BE2C (cell line): ENCODE results near the gene JAK3. TPM values are rescaled to one million over a fixed set of nuclear protein-coding genes. Genes with fewer than 3 reads are reported as not detected.
"Not testable (repeated sequence)": the region's sequence is repeated elsewhere in the genome, so short reads cannot be mapped to it uniquely, and the experiment has no call there.

ENCODE experiments used
- DNase-seq: peaks from one replicate; pipeline ENCODE4 v3.0.0-alpha.2; 2020
- H3K27me3 ChIP-seq: fragments of 250-450 bp; sonication (Bioruptor Pico); 2 replicates; pipeline ENCODE4 v1.5.1; 2020; ENCODE audit warnings: mild to moderate bottlenecking
- H3K36me3 ChIP-seq: fragments of 250-450 bp; sonication (Bioruptor Pico); 2 replicates; pipeline ENCODE4 v1.5.1; 2020; ENCODE audit warnings: mild to moderate bottlenecking
- H3K4me1 ChIP-seq: fragments of 250-450 bp; sonication (Bioruptor Pico); 2 replicates; pipeline ENCODE4 v1.5.1; 2020
- H3K4me3 ChIP-seq: 2 replicates; pipeline ENCODE4 v1.5.1; 2011; ENCODE audit warnings: low read depth, low read length
- H3K9me3 ChIP-seq: fragments of 250-450 bp; sonication (Bioruptor Pico); 2 replicates; pipeline ENCODE4 v1.5.1; 2020
- CTCF ChIP-seq: IDR thresholded peaks from 2 replicates; pipeline ENCODE4 v1.5.1; 2012; ENCODE audit warnings: mild to moderate bottlenecking, low read depth, low read length
- polyA plus RNA-seq: library from polyadenylated mRNA; unstranded; fragments of >200 nt; gene quantifications from one replicate; pipeline ENCODE4 v1.2.1, GENCODE V29; 2012; ENCODE audit warnings: low read depth, missing spikeins; ENCODE audit not compliant: insufficient read length, insufficient read depth

The JAK3 gene
- not detected for polyA plus RNA-seq

- H3K27me3 ChIP-seq, result no peaks in the 10 kb centered on the region
- no peak for TF ChIP-seq CTCF
- H3K4me1 ChIP-seq, result no peaks in the 10 kb centered on the region
- H3K36me3 ChIP-seq, result no peaks in the 10 kb centered on the region
- DNase-seq, result peak; percentile 79
- no peaks in the 10 kb centered on the region for H3K9me3 ChIP-seq
- H3K4me3 ChIP-seq, result no peak within 1 kb of the TSS
Measured at GRCh38 chr19:17847538-17848366, at the start of gene JAK3. Gene JAK3 (minus strand): TSS chr19:17847982. CDS start chr19:17844417, 3,565 bp downstream.

GRCh38 chr19:17893766-17894165 lies 46.0 kb upstream of the JAK3 start:
- DNase-seq, result no peak
- Histone ChIP-seq H3K36me3 (no peaks in the 10 kb centered on the region), H3K9me3 (no peaks in the 10 kb centered on the region), H3K27me3 (peaks cover 44% of the 10 kb centered on the region), H3K4me3 (no peak overlapping the region), H3K4me1 (no peaks in the 10 kb centered on the region)
- TF ChIP-seq CTCF, result no peak

GRCh38 chr19:17889609-17890214 lies 41.9 kb upstream of the JAK3 start:
- Histone ChIP-seq H3K27me3 (peaks cover 43% of the 10 kb centered on the region), H3K4me1 (no peaks in the 10 kb centered on the region), H3K4me3 (no peak overlapping the region), H3K9me3 (no peaks in the 10 kb centered on the region), H3K36me3 (no peaks in the 10 kb centered on the region)
- no peak for DNase-seq
- no peak for TF ChIP-seq CTCF

- TF ChIP-seq CTCF, result no peak
- no peak overlapping the region for H3K4me3 ChIP-seq
- H3K27me3 ChIP-seq, result peaks cover 40% of the 10 kb centered on the region
- no peak for DNase-seq
- no peaks in the 10 kb centered on the region for H3K4me1 ChIP-seq
- H3K36me3 ChIP-seq, result no peaks in the 10 kb centered on the region
- H3K9me3 ChIP-seq, result no peaks in the 10 kb centered on the region
Measured at GRCh38 chr19:17888260-17888659, 40.5 kb upstream of the JAK3 start.

GRCh38 chr19:17887221-17887620 lies 39.4 kb upstream of the JAK3 start:
- DNase-seq, H3K36me3 ChIP-seq, H3K4me3 ChIP-seq, H3K9me3 ChIP-seq, H3K4me1 ChIP-seq: not testable (repeated sequence)
- peaks cover 33% of the 10 kb centered on the region for H3K27me3 ChIP-seq

GRCh38 chr19:17886515-17886914 lies 38.7 kb upstream of the JAK3 start:
- no peak for TF ChIP-seq CTCF
- Histone ChIP-seq H3K4me1 (no peaks in the 10 kb centered on the region), H3K9me3 (no peaks in the 10 kb centered on the region), H3K4me3 (no peak overlapping the region), H3K27me3 (peaks cover 29% of the 10 kb centered on the region), H3K36me3 (no peaks in the 10 kb centered on the region)
- no peak for DNase-seq
